Measurements from ENCODE around the gene CCDC85B. TPM values are rescaled to one million over a fixed set of nuclear protein-coding genes. Genes with fewer than 3 reads are reported as not detected.

The CCDC85B gene
- total and polyA plus RNA-seq, 2 of the 8 experiments (the other 6 are each of a cell fraction or from before 2014, with no cell fraction given): 19.8 to 30.8 TPM

DNA sequence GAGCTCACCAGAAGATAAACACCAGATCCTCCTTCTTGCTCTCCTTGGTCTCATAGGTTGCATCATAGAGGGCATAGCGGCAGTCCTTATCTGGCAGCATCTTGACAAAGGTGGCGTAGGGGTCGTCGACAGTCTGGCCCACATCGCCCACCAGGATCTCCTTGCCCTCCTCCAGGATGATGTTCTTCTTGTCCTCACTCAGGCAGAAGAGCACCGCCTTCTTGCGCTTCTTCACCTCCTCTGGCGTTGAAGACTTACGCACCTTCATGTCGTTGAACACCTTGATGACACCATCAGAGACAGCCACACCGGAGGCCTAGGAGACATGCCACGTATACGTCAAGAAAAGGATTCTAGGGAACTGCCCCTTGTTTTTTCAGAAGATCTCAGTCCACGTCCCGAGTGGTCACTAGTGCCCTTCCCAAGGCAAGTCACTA lies 34.5 kb upstream of the CCDC85B start:
- Histone ChIP-seq H3K23ac (ENCODE audit: insufficient read length) (no peak overlapping the region), H3K27ac (ENCODE audit: low read depth, low read length) (no peak overlapping the region), H2BK12ac (ENCODE audit: low read depth, low read length) (no peak overlapping the region), H3K79me2 (ENCODE audit: control insufficient read depth in 1 of 2, insufficient read depth in 2 of 2, low read length in 2 of 2) (peaks cover 15 to 36% of the 10 kb centered on the region in 2 experiments), H2BK15ac (ENCODE audit: low read length) (no peak overlapping the region), H3K18ac (ENCODE audit: extremely low read depth, low read length) (no peak overlapping the region), H3K27me3 (replicated peaks in 1 of 4; ENCODE audit: control insufficient read depth in 3 of 4, extremely low read depth in 1 of 4, insufficient read depth in 3 of 4, low read length in 3 of 4) (no peaks in the 10 kb centered on the region), H4K5ac (ENCODE audit: insufficient read length, low read depth, low read length) (no peak overlapping the region), H2BK120ac (replicated peaks; ENCODE audit: low read depth, low read length) (no peak overlapping the region), H3K4me1 (replicated peaks in 1 of 4; ENCODE audit: control insufficient read depth in 3 of 4, insufficient read depth in 4 of 4, low read length in 3 of 4) (peaks cover 0 to 9% (median under 1%) of the 10 kb centered on the region in 4 experiments; a peak in 4 of 7 replicates), H3K79me1 (ENCODE audit: low read depth, low read length) (peaks cover 20% of the 10 kb centered on the region), H4K8ac (ENCODE audit: extremely low read depth, insufficient read depth, low read length) (no peak overlapping the region), H2AK5ac (ENCODE audit: low read depth, low read length) (no peak overlapping the region), H3K36me3 (ENCODE audit: control insufficient read depth in 2 of 4, insufficient read depth in 4 of 4, low read length in 3 of 4) (peaks cover 17 to 34% (median 31%) of the 10 kb centered on the region in 4 experiments), H2BK5ac (ENCODE audit: low read depth, low read length) (no peak overlapping the region), H3K4me3 (ENCODE audit: extremely low read depth in 1 of 4, insufficient read depth in 2 of 4, low read depth in 3 of 4, low read length in 4 of 4) (peak overlapping the region; percentile 86 to 96 (median 91); a peak in 7 of 8 replicates), H3K14ac (ENCODE audit: insufficient read length) (no peak overlapping the region), H3K9ac (replicated peaks in 1 of 4; ENCODE audit: extremely low read depth in 1 of 4, low read depth in 3 of 4, low read length in 3 of 4) (no peak overlapping the region; a peak in 1 of 7 replicates), H2AFZ (ENCODE audit: low read length) (no peak overlapping the region), H3K4me2 (ENCODE audit: insufficient read depth in 1 of 2, low read depth in 2 of 2, low read length in 2 of 2) (peak overlapping the region; percentile 83 to 84; a peak in 3 of 4 replicates), H4K20me1 (replicated peaks in 1 of 2; ENCODE audit: control insufficient read depth in 1 of 2, insufficient read depth in 2 of 2, low read length in 2 of 2) (peaks cover 29 to 30% of the 10 kb centered on the region in 2 experiments), H3K56ac (replicated peaks; ENCODE audit: insufficient read length, low read depth, low read length) (no peak overlapping the region), H3K9me3 (ENCODE audit: insufficient read depth in 2 of 2, low read depth in 1 of 2, low read length in 1 of 2) (peaks cover 4 to 8% of the 10 kb centered on the region in 2 experiments; a peak in 2 of 4 replicates), H4K91ac (replicated peaks; ENCODE audit: insufficient read length, low read length) (no peak overlapping the region), H3K4ac (replicated peaks; ENCODE audit: insufficient read length, low read depth, low read length) (no peak overlapping the region), H3K23me2 (ENCODE audit: low read depth, low read length) (peaks cover 13% of the 10 kb centered on the region), H2BK20ac (ENCODE audit: low read length) (no peak overlapping the region)
- no peak for TF ChIP-seq SP1 (IDR thresholded peaks at IDR 0.05; ENCODE audit: low read depth, low read length)
- no peak for TF ChIP-seq RXRA (IDR thresholded peaks at IDR 0.05; ENCODE audit: insufficient read depth, low read depth, low read length)
- no peak for TF ChIP-seq NANOG (IDR thresholded peaks at IDR 0.05; ENCODE audit: insufficient read depth, low read depth, low read length, poor library complexity, severe bottlenecking)
- peak in 1 of 2 experiments; percentile 22; a peak in 2 of 3 replicates for TF ChIP-seq POLR2A (IDR thresholded peaks at IDR 0.05; ENCODE audit: control extremely low read depth in 1 of 2, low read depth in 2 of 2, low read length in 2 of 2)
- TF ChIP-seq, protein P1, sequence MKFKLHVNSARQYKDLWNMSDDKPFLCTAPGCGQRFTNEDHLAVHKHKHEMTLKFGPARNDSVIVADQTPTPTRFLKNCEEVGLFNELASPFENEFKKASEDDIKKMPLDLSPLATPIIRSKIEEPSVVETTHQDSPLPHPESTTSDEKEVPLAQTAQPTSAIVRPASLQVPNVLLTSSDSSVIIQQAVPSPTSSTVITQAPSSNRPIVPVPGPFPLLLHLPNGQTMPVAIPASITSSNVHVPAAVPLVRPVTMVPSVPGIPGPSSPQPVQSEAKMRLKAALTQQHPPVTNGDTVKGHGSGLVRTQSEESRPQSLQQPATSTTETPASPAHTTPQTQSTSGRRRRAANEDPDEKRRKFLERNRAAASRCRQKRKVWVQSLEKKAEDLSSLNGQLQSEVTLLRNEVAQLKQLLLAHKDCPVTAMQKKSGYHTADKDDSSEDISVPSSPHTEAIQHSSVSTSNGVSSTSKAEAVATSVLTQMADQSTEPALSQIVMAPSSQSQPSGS (IDR thresholded peaks at IDR 0.05; ENCODE audit: low read length): no peak
- peak; percentile 61 for TF ChIP-seq POLR2AphosphoS5 (IDR thresholded peaks at IDR 0.05; ENCODE audit: low read depth, low read length)
- TF ChIP-seq KDM5A (IDR thresholded peaks at IDR 0.05; ENCODE audit: low read length): no peak
- no peak for DNase-seq (ENCODE audit: low read depth in 1 of 2, low spot score in 2 of 2)
- ChIA-PET POLR2A (ENCODE audit: partially characterized antibody) (interaction anchor here (0.5 to 39.7 kb wide), 5 partner anchors 0 to 356 kb away, joined by 3 to 1071 read pairs (median 4); partner anchors contain the start of genes CCDC85B, CFL1, CTSW and EFEMP2), CTCF (ENCODE audit: partially characterized antibody) (interaction anchor here (2.2 to 8.6 kb wide), 2 partner anchors 14 to 29 kb away, joined by 8 to 71 read pairs; partner anchors contain the start of gene EFEMP2)
- WGBS, 2 experiments (ENCODE audit: extremely low coverage in 1 of 2, insufficient coverage in 1 of 2, insufficient read length in 1 of 2, insufficient replicate concordance in 2 of 2, low coverage in 1 of 2, low lambda C conversion rate in 2 of 2, missing lambda C conversion rate in 1 of 2): 99% methylated on average over 14 of the region's 15 CpGs; no CpG with 5 or more reads in 1 of the 2 experiments
- no peak for FAIRE-seq

Measured in H1 (cell line).